ENCODE data around the gene LITAF. TPM values are rescaled to one million over a fixed set of nuclear protein-coding genes. Genes with fewer than 3 reads are reported as not detected.
"Not testable (repeated sequence)": the region's sequence is repeated elsewhere in the genome, so short reads cannot be mapped to it uniquely, and the experiment has no call there.

LITAF gene
- total RNA-seq, 1 donor from 2014 or later = 197 TPM

- Mint-ChIP-seq H3K4me3 (peak overlapping the region; percentile 81), H3K4me1 (ENCODE audit: low read depth) (peaks cover 79% of the 10 kb centered on the region), H3K27me3 (ENCODE audit: insufficient read depth) (no peaks in the 10 kb centered on the region), H3K27ac (peak overlapping the region; percentile 95), H3K36me3 (ENCODE audit: low read depth) (peaks cover 41% of the 10 kb centered on the region), H3K9me3 (peaks cover 11% of the 10 kb centered on the region)
- intact Hi-C loops (cut with micrococcal nuclease) = loop anchor here (1.0 to 5.0 kb wide), 5 partner anchors 21 to 336 kb away; partner anchors contain the start of gene ZC3H7A
- peak; percentile 66 for DNase-seq (ENCODE audit: low spot score)
Observed at GRCh38 chr16:11560701-11561453, 25.8 kb downstream of the LITAF start.

GRCh38 chr16:11558308-11558823 is 28.4 kb downstream of the LITAF start:
- H3K27me3 Mint-ChIP-seq (ENCODE audit: insufficient read depth); DNase-seq (ENCODE audit: low spot score); H3K4me3 Mint-ChIP-seq; intact Hi-C loops (cut with micrococcal nuclease): not testable (repeated sequence)
- peaks cover 11% of the 10 kb centered on the region for H3K9me3 Mint-ChIP-seq
- peak overlapping the region; percentile 79 for H3K27ac Mint-ChIP-seq
- peaks cover 67% of the 10 kb centered on the region for H3K4me1 Mint-ChIP-seq (ENCODE audit: low read depth)
- peaks cover 41% of the 10 kb centered on the region for H3K36me3 Mint-ChIP-seq (ENCODE audit: low read depth)

- no peaks in the 10 kb centered on the region for H3K27me3 Mint-ChIP-seq (ENCODE audit: insufficient read depth)
- H3K9me3 Mint-ChIP-seq = peaks cover 11% of the 10 kb centered on the region
- H3K4me1 Mint-ChIP-seq (ENCODE audit: low read depth) = peaks cover 65% of the 10 kb centered on the region
- DNase-seq (ENCODE audit: low spot score) = no peak
- peaks cover 42% of the 10 kb centered on the region for H3K36me3 Mint-ChIP-seq (ENCODE audit: low read depth)
- intact Hi-C loops (cut with micrococcal nuclease) = no loop called here
- H3K4me3 Mint-ChIP-seq = no peak overlapping the region
- peak overlapping the region; percentile 61 for H3K27ac Mint-ChIP-seq
Observed at GRCh38 chr16:11557801-11558200, 28.9 kb downstream of the LITAF start.

DNA sequence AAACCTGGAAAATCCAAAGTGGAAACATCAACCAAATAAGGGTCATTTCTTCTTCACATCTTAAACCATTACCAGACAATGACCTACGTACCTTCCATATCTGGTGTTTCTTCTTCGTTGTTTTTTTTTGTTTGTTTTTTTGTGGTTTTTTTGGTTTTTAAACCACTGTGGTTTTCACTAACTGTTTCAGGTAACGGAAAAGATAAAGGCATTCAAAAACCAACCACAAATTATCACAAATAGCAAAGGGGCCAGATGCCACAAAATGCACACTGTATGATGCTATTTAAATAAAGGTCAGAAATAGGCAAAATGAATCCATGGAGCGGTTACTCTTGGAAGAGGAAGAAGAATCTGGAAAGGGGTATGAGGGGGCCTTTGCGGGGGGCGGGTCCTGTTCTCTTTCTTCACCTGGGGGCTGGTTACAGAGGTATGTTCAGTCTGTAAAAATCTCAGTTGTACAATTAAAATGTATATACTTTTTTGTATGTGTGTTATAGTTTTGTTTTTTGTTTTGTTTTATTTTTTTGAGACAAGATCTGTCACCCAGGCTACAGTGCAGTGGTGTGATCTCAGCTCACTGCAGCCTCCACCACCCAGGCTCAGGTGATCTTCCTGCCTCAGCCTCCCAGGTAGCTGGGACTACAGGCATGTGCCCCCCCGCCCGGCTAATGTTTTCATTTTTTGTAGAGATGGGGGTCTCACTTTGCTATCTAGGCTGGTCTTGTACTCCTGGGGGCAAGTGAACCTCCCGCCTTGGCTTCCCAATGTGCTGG is 29.6 kb downstream of the LITAF start:
- peaks cover 46% of the 10 kb centered on the region for H3K36me3 Mint-ChIP-seq (ENCODE audit: low read depth)
- peak overlapping the region; percentile 90 for H3K27ac Mint-ChIP-seq
- peaks cover 11% of the 10 kb centered on the region for H3K9me3 Mint-ChIP-seq
- H3K4me3 Mint-ChIP-seq = peak overlapping the region; percentile 67
- no peaks in the 10 kb centered on the region for H3K27me3 Mint-ChIP-seq (ENCODE audit: insufficient read depth)
- intact Hi-C loops (cut with micrococcal nuclease) = no loop called here
- H3K4me1 Mint-ChIP-seq (ENCODE audit: low read depth) = peaks cover 59% of the 10 kb centered on the region
- DNase-seq (ENCODE audit: low spot score) = no peak

DNA sequence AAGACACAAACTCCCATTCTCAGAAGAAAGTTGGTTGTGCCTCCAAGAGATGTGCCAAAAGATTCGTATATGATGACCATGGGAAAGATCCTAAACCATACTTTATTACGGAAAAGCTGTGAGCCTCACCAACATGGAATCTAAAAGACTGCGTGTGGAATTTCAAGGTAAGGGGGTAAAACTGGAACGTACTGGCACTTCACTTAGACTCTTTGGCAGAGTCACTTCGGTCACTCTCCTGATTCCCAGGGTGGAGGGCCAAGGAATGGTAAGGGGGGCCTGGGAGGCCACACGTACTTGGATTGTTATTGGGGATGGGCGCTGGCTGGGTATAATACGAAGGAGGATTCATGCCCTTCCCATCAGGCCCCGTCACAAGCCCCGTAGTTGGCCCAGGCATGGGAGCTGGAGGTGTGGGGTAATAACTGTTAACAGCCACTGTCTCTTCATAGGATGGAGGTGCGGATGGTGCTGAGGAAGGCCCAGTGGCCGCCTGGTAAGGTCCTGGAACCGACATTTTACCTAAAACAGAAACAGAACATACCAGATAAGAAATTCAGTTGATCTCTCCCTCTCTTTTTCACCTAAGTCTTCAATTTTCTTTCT is 30.4 kb downstream of the LITAF start:
- peak overlapping the region; percentile 67 for H3K4me3 Mint-ChIP-seq
- H3K9me3 Mint-ChIP-seq = peaks cover 11% of the 10 kb centered on the region
- peaks cover 53% of the 10 kb centered on the region for H3K36me3 Mint-ChIP-seq (ENCODE audit: low read depth)
- peak overlapping the region; percentile 90 for H3K27ac Mint-ChIP-seq
- DNase-seq (ENCODE audit: low spot score) = no peak
- intact Hi-C loops (cut with micrococcal nuclease) = no loop called here
- H3K4me1 Mint-ChIP-seq (ENCODE audit: low read depth) = peaks cover 51% of the 10 kb centered on the region
- H3K27me3 Mint-ChIP-seq (ENCODE audit: insufficient read depth) = no peaks in the 10 kb centered on the region

DNA sequence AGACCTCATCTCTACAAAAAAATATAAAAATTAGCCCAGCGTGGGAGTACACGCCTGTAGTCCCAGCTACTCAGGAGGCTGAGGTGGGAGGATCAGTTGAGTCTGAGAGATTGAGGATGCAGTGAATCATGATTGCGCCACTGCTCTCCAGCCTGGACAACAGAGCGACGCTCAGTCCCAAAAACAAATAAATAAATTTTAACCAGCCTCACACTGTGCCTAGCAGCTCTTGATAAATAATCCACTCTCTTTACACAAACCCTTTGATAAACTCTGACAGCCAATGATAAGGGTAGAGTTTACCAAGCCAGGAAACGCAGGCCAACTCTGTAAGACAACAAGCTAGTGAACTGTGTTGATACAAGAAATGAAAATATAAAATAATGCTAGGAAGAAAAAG is 32.7 kb downstream of the LITAF start:
- H3K4me3 Mint-ChIP-seq = no peak overlapping the region
- peaks cover 44% of the 10 kb centered on the region for H3K4me1 Mint-ChIP-seq (ENCODE audit: low read depth)
- H3K36me3 Mint-ChIP-seq (ENCODE audit: low read depth) = peaks cover 70% of the 10 kb centered on the region
- DNase-seq (ENCODE audit: low spot score) = no peak
- intact Hi-C loops (cut with micrococcal nuclease) = no loop called here
- H3K27ac Mint-ChIP-seq = no peak overlapping the region
- no peaks in the 10 kb centered on the region for H3K27me3 Mint-ChIP-seq (ENCODE audit: insufficient read depth)
- peaks cover 23% of the 10 kb centered on the region for H3K9me3 Mint-ChIP-seq

DNA sequence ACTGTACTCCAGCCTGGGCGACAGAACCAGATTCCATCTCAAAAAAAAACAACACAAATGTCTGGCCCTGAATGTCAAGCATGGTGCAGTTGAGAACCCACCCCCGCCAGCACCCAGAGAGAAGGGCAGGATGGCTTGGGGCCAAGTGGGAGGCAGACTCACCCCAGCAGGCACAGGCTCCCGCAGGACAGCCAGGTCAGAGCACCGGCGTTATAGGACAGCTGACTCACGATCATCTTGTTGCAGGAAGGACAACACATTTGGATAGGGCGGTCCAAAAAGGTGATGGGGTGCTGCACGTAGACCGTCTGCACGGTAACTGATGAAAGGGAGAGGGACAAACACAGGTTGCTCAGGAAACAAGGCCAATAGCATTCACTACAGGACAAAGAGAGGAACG is 33.3 kb downstream of the LITAF start:
- Mint-ChIP-seq H3K27me3 (ENCODE audit: insufficient read depth) (no peaks in the 10 kb centered on the region), H3K27ac (no peak overlapping the region), H3K9me3 (peaks cover 23% of the 10 kb centered on the region), H3K4me3 (no peak overlapping the region), H3K36me3 (ENCODE audit: low read depth) (peaks cover 74% of the 10 kb centered on the region), H3K4me1 (ENCODE audit: low read depth) (peaks cover 37% of the 10 kb centered on the region)
- intact Hi-C loops (cut with micrococcal nuclease) = no loop called here
- DNase-seq (ENCODE audit: low spot score) = no peak

GRCh38 chr16:11552440-11552839 is 34.3 kb downstream of the LITAF start:
- peaks cover 77% of the 10 kb centered on the region for H3K36me3 Mint-ChIP-seq (ENCODE audit: low read depth)
- no peak overlapping the region for H3K4me3 Mint-ChIP-seq
- H3K4me1 Mint-ChIP-seq (ENCODE audit: low read depth) = peaks cover 29% of the 10 kb centered on the region
- peak overlapping the region; percentile 34 for H3K27ac Mint-ChIP-seq
- DNase-seq (ENCODE audit: low spot score) = no peak
- intact Hi-C loops (cut with micrococcal nuclease) = no loop called here
- peaks cover 23% of the 10 kb centered on the region for H3K9me3 Mint-ChIP-seq
- H3K27me3 Mint-ChIP-seq (ENCODE audit: insufficient read depth) = no peaks in the 10 kb centered on the region

- intact Hi-C loops (cut with micrococcal nuclease) = no loop called here
- peaks cover 23% of the 10 kb centered on the region for H3K4me1 Mint-ChIP-seq (ENCODE audit: low read depth)
- no peak overlapping the region for H3K27ac Mint-ChIP-seq
- DNase-seq (ENCODE audit: low spot score) = no peak
- H3K27me3 Mint-ChIP-seq (ENCODE audit: insufficient read depth) = no peaks in the 10 kb centered on the region
- peaks cover 21% of the 10 kb centered on the region for H3K9me3 Mint-ChIP-seq
- no peak overlapping the region for H3K4me3 Mint-ChIP-seq
- peaks cover 80% of the 10 kb centered on the region for H3K36me3 Mint-ChIP-seq (ENCODE audit: low read depth)
Observed at GRCh38 chr16:11551842-11552241, 34.9 kb downstream of the LITAF start.

GRCh38 chr16:11550791-11551498 is 35.8 kb downstream of the LITAF start:
- intact Hi-C loops (cut with micrococcal nuclease) = no loop called here
- Mint-ChIP-seq H3K9me3 (peaks cover 13% of the 10 kb centered on the region), H3K27ac (peak overlapping the region; percentile 22), H3K27me3 (ENCODE audit: insufficient read depth) (no peaks in the 10 kb centered on the region), H3K36me3 (ENCODE audit: low read depth) (peaks cover 73% of the 10 kb centered on the region), H3K4me3 (no peak overlapping the region), H3K4me1 (ENCODE audit: low read depth) (peaks cover 14% of the 10 kb centered on the region)
- no peak for DNase-seq (ENCODE audit: low spot score)

- peaks cover 12% of the 10 kb centered on the region for H3K9me3 Mint-ChIP-seq
- no peak overlapping the region for H3K27ac Mint-ChIP-seq
- intact Hi-C loops (cut with micrococcal nuclease) = loop anchor here (5.0 kb wide), 1 partner anchor 40 kb away; the partner anchor contains the start of gene LITAF
- no peak overlapping the region for H3K4me3 Mint-ChIP-seq
- no peak for DNase-seq (ENCODE audit: low spot score)
- peaks cover 60% of the 10 kb centered on the region for H3K36me3 Mint-ChIP-seq (ENCODE audit: low read depth)
- no peaks in the 10 kb centered on the region for H3K27me3 Mint-ChIP-seq (ENCODE audit: insufficient read depth)
- peaks cover 11% of the 10 kb centered on the region for H3K4me1 Mint-ChIP-seq (ENCODE audit: low read depth)
Observed at GRCh38 chr16:11547118-11547916, 39.4 kb downstream of the LITAF start.

Measured in activated T-helper 1 cell treated with anti-CD3 and anti-CD28 coated beads, Interleukin-12 subunit alpha, Interleukin-12 subunit beta, Interleukin-2, Interleukin-4 antibody, amounts not matched to agents 30 ng/mL and 10 ng/mL and 1 ng/mL, durations not matched to agents 14 hours and 24 hours and 36 hours (primary cell).